GM18861 (cell line): ENCODE results near the gene AHDC1.

Experiments
- ATAC-seq: cut with Tn5 transposase; IDR thresholded peaks from one replicate; pipeline ENCODE4 v1.9.1; 2021; ENCODE audit not compliant: unreplicated experiment

AHDC1 gene

DNA sequence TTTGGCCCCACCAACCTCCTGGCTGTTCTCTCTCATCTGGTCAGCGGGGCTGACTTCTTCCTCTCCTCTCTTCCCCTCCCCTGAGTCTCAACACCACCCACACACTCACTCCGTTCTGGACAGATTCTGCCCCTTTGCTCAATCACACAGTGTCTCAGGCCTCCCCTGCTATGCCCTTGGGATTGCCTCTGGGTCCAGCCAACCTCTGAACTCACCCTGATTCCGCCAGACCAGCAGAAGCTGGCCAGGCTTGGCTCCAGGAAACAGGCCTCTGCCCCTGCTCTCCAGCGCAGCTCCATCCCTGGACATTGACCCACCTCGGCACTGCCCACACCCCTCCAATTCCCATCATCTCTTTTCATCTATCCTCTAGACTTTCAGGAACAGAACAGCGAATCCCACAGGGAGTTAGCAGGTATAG, 22.1 kb downstream of the AHDC1 start:
- ATAC-seq: no peak

DNA sequence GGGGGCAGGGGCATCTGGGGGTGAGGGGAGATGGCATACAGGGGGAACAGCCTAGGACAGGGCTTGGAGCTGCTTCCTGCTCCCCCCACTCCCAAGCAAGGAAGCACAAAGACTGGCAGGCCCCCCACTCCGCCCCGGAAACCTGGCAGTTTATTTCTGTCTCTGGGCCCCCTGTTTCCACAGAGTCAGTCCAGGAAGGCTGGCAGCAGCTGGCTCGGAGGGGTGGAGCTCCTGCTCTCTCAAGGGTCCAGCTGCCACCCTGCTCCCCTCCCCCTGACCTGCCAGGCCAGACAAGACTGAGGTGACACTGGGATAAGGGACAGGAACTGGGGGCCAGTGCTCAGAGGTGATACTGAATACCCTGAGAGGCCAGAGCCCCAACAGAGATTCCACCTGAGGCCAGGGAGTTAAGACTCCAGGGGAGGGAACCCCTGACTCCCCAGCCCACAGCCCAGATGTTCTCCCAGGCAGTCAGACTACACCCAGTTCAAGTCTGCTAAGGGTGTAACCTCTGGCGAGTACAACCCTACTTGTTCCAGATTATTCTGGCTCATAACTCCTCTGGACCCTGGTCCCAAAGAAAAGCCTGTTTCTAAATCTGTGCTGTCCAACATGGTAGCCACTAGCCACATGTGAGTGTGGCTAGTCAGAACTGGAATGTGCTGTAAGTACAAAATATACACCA, 26.3 kb downstream of the AHDC1 start:
- no peak for ATAC-seq

- ATAC-seq: no peak
Observed at GRCh38 chr1:27576806-27577227, 27.1 kb downstream of the AHDC1 start.

DNA sequence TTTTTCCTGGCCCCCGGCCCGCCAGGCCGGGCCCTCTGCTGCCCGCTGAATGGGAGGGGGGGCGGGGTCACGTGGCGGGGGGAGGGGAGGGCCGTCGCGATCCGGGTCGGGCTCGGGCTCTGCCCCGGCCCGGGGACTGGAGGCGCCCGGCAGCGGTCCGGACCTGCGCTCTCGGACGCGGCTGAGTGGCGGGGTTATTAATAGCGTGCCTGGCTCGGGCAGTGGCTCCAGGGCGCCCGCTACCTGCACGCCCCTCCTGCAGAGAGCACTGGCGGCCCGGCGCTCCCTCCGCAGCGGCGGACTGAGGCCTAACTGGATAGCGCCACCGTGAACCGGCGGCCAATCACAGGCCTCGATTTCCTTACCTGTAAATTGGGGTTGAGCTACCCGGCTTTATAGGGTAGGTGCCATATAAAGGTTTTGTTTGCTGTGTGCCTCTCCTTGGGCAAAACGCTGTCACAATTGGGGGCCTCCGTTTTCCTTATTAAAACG, 28.1 kb downstream of the AHDC1 start:
- ATAC-seq: no peak

- no peak for ATAC-seq
Observed at GRCh38 chr1:27574871-27575831, 28.8 kb downstream of the AHDC1 start.

- ATAC-seq: no peak
Observed at GRCh38 chr1:27574001-27574781, 29.8 kb downstream of the AHDC1 start.

- ATAC-seq: no peak
Observed at GRCh38 chr1:27572679-27573426, 31.1 kb downstream of the AHDC1 start.

DNA sequence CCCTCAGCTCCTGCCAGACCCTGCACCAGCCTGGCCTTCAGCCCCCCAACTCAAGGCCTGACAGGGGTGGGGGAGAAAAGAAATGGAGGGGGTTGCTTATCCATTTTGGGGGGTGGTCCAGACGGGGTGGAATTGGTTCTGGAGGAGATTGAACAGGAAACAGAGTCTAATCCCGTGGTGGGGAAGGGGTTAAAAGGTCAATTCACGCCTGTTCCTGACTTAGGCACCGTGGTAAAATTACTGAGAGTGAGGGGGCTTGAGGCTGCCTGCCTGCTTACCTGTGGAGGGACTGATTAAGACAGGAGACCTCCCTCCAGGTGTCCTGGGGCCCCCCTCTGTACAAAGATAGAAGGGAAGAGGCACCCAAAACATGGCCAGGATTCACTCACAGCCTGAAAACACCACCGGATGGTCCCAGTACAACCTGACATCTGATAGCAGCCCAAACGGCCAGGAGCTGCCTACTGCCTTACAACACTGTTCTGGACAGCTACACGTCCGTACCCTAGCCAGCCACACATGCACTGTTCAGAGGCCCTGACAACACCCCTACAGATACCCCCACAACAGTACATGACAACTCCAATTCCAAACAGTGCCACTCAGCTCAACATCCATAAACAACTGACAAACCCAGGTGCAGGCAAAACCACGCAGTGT, 31.8 kb downstream of the AHDC1 start:
- no peak for ATAC-seq

GRCh38 chr1:27571439-27572018, 32.4 kb downstream of the AHDC1 start:
- no peak for ATAC-seq

GRCh38 chr1:27570784-27571183, 33.2 kb downstream of the AHDC1 start:
- ATAC-seq: no peak

- no peak for ATAC-seq
Observed at GRCh38 chr1:27570356-27570755, 33.6 kb downstream of the AHDC1 start.

DNA sequence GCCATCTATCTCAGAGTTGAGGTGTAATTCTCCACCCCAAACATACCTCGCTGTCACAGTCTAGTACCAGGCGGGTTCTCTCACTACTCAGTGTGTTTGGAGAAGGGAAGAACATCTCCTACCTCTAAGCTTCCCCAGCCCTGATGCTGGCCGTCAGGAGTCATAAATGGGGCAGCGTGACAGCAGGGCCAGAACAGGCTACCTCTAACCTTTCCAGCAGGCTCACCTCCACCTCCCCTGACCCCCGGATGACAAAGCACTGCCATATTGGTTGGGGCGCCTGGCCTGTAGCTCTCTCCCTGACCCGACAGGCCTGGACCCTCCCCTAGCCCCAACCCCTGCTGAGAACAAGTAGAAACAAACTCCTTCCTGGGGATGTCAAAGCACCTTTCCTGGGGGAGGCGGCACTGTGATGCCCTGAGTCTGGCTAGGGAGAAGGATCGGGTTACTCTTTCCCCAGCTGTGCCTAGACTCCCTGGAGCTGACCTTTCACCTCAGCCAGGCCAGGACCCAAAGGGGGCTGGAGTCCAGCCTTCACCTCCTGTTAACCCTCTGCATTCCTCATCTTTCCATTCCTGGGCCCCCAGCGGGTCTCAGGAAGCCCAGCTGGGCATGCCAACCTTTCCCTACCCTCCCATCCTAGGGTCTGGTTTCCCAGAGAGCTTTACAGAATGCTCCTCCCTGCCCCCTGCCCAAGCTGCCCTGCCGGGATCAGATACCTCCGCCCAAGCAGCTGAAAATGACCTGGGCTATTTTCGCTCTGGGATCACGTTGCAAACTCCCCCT, 34.2 kb downstream of the AHDC1 start:
- no peak for ATAC-seq

DNA sequence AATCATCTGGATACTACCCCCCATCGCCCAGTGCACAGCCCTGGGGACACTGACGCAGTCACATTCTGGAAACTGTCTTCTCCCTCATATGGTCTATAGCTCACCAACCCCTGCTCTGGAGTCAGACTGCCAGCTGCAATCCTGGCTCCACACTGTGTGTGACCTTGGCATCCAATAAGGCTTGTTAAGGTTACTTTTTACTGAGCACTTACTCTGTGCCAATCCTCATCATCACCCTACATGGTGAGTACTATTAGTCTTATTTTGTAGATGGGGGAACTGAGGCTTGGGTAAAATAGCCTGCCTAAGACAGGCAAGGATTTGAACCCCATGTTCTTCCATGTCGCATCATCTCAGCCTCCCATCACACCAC, 34.9 kb downstream of the AHDC1 start:
- no peak for ATAC-seq

DNA sequence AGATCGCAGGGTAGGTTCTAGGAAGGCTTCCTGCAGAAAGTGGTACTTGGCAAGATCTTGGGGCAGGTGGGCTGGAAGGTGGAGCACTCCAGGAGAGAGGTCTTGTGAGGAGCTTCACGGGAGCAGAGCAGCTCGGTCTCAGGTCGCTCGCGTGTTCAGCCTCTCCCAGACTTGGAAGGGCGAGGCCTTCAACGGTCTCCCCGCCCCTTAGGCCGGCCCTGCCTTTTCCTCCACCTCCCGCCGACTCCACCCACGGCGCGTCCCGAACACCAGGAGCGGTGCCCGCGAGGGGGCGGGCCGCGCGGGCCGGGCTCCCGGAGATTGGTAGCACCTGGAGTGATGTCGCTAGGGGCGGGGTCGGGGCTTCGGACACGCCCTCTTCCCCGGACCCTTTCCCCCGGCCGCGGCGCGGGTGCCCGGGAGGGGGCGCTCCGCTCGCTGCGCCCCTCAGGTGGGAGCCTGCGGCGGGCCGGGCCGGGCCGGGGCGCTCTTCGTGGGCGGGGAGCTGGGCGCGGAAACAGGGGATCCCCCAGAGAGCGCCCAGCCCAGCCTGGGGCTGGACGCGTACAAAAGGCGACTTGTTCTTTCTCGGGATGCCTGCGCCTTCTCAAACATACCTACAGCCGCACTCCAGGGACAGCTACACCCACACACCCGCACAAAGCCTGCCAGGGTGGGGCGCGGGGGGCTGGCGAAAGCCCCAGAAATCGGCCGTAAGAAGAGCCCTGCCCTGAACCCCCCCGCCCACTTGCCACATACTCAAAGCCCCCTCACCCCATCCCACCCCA, 35.5 kb downstream of the AHDC1 start:
- peak; percentile 86 for ATAC-seq

GRCh38 chr1:27567971-27568299, 36.0 kb downstream of the AHDC1 start:
- no peak for ATAC-seq

GRCh38 chr1:27567146-27567526, 36.8 kb downstream of the AHDC1 start:
- ATAC-seq: no peak

DNA sequence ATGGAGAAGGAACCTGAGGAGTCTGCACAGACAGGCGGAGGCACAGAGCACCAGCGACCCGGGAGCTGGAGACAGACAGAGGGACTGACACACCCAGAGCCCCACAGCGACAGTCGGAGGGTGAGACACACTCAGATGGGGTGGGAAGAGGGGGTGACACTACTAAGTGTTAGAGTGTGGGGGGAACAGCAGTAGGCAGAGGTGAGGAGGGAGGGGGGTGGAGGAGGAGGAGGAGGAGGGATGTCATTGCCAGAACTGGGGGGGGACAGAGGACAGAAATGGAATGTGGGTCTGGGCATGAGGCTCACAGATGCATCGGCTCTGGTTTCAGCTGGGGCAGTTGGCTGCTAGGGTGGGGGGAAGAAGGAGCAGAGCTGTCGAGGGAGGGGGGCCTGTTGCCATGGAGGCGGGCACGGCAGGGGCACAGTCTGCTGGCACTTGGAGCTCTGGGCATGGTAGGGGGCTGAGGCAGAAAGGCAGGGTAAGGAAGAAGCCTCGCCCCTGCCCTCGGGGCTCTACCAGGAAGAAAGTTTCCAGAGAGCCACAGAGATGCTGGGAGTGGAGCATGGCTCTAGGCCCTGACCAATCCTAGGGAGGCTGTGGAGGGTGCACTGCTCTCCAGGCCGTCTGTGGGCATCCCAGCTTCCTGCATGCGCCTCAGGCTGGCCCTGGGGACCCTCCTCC, 37.3 kb downstream of the AHDC1 start:
- ATAC-seq: no peak
